ENCODE measurements around the gene KSR2.
"Not testable (repeated sequence)": the region's sequence is repeated elsewhere in the genome, so short reads cannot be mapped to it uniquely, and the experiment has no call there.

Gene KSR2

DNA sequence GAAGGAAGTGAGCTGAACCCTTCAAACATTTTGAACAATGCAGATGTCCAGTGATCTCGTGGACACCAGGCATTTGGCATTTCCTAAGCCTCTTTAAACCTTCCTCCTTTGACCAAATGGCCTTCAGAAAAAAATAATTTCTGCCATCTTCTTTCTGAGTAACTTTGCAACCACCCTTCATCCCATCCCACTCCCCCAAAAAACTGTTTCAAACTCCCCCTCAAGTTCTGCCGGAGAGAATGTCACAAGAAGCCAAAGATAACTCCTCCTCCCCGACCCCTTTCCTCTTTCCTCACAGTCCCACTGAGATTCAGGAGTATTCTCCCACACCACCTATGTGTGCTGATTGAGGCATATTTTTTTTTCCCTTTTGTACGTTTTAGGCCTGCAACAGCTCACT lies 1.7 kb downstream of the KSR2 start:
- no peak for DNase-seq

DNA sequence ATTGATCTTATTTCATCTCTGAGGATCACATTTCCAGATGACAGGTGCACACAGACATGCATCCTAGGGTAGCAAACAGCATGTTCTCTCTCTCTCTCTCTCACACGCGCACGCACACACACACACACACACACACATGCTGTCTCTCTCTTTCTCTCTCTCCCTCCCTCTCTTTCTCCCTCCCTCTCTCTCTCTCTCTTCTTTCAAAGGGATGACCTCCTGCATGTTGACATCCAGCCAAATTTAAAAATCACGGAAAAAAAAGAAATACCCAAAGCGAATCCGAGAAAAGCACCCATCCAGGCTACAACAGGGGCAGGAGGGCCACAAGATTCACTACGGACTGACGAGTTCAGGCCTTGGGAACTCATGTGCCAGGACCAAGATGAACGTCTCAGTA lies 2.3 kb downstream of the KSR2 start:
- DNase-seq: no peak

DNA sequence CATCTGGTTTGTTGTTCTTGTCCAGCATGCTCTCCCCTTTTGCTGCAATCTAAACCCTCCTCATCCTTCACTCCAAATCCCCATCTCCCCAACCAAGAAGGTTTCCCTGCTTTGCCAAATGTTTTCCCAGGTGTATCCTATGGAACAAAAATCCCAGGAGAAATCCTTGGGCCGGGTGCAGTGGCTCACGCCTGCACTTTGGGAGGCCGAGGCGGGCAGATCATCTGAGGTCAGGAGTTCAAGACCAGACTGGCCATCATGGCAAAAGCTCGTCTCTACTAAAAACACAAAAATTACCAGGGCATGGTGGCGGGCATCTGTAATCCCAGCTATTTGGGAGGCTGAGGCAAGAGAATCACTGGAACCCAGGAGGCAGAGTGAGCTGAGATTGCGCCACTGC lies 5.0 kb downstream of the KSR2 start:
- DNase-seq: no peak

- no peak for DNase-seq
Measured at GRCh38 chr12:117936722-117937484, 31.9 kb downstream of the KSR2 start.

DNA sequence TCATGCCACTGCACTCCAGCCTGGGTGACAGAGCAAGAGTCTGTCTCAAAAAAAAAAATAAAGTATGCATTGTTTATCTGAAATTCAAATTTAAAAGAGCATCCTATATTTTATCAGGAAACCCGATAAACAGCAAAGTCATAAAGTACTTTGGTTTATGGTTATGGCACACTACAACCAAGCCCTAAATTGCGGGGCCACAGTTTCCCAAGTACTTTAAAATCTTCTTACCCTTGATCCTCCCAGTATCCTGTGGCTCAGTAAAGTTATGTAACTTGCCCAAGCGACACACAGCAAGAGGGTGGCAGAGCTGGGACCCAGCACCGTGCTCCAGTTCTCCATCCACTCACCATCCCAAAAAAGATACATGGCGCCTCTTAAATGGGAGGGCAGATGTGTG lies 35.2 kb downstream of the KSR2 start:
- DNase-seq: no peak

DNA sequence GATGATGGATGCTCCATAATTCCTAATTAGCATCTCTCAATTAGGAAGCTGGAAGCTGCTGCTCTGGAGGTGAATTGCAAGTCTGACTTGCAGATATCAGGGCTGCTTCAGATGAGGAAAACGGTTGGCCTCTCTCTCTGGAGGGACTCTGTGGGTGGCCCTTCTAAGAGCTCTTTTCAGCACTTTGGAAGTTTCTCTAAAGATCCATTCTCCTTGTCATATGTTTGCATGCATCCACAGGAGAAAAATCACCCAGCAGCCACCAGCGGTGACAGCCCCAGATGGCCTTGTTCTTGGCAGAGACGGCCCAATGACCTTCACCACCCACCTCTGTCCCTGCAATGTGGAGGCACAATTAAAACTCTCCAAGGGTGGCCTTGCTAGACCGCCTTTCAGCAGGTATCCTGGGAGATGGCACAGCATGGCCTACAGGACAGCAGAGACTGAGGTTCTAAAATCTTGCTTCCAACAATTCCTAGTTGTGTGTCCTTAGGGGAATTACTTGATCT lies 42.3 kb downstream of the KSR2 start:
- no peak for DNase-seq

- DNase-seq: no peak
Measured at GRCh38 chr12:117921929-117922777, 46.6 kb downstream of the KSR2 start.

DNA sequence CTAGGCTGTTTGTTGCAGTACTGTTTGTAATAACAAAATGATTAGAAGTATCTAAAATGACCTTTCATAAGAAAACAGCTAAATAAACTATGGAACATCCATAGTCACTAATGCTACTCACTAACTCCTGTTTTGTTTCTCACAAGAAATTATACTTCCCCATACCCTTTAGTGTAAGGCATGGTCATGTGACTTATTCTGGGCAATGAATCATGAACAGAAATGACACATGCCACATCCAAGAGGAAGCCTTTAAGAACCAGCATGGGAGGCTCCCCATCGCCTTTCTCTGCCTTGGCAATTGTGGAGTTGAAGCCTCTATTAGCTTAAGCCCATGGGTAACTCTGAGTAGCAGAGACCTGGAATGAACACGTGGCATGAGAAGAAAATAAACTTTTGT lies 49.3 kb downstream of the KSR2 start:
- no peak for DNase-seq

GRCh38 chr12:117914686-117915085 lies 54.1 kb downstream of the KSR2 start:
- no peak for DNase-seq

DNA sequence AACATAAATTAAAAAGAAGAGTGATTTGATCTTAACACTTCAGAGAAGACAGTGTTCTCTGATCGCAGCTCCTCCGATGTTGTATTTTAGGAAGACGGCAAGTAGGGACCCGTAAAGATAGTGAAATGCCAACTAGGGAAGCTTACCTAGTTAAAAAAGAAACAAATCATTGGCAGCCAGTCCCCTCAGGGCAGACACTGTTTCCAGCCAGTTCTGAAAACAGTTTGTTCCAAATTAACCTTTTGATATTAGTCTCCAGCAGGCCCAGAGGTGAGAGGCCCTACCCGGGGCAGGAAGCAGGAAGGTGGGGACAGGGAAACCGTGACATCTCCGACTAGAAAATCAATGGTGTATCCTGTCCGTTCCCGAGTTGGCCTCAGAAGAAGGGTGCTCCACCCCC lies 56.0 kb downstream of the KSR2 start:
- DNase-seq: no peak

GRCh38 chr12:117908411-117908810 lies 60.4 kb downstream of the KSR2 start:
- no peak for DNase-seq

DNA sequence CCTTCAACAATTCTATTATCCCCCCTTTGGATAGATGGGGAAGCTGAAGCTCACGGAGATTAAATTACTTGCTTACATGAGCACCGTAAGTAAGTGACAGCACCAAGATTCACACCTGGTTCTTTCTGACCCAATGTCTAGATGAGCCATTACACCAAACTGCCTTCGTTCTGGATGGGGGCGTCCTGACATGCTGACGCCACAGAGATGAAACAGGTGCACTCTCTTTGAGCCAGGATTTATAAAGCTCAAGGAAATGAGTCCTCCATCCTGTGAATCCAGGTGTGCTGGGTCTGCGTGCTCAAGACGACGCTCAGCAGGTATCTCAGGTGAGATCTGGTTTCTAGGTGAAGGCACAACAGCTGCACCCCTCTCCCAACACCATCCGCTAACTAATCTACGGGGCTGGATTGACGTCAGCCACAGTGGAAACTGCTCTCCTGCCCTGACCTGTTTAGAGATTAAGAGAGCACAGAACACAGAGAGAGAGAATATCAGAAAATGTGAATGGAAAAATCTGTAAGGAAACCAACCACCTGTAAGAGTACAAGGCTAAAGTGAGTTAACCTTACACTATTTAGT lies 61.6 kb downstream of the KSR2 start:
- no peak for DNase-seq

GRCh38 chr12:117904051-117904450 lies 64.7 kb downstream of the KSR2 start:
- DNase-seq: no peak

- no peak for DNase-seq
Measured at GRCh38 chr12:117903110-117903840, 65.5 kb downstream of the KSR2 start.

- DNase-seq: no peak
Measured at GRCh38 chr12:117901631-117902030, 67.2 kb downstream of the KSR2 start.

DNA sequence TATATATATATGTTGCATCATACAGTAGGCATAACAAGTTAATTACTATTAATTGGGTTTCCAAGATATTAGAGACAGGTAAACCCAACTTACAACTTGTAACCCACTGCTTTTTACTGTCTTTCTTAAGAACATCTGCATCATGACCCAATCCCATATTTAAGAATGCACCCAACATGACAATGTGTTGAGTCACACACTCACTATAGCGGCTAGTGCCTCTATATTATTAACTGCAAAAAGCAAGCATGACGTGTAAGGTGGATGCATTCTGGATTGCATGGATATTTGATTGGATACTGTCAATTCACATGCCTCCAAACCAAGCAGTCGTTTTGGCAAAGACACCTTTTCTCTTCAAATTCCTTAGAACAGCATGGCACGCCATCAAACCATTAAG lies 68.2 kb downstream of the KSR2 start:
- DNase-seq: no peak

- DNase-seq: no peak
Measured at GRCh38 chr12:117897372-117898161, 71.2 kb downstream of the KSR2 start.

DNA sequence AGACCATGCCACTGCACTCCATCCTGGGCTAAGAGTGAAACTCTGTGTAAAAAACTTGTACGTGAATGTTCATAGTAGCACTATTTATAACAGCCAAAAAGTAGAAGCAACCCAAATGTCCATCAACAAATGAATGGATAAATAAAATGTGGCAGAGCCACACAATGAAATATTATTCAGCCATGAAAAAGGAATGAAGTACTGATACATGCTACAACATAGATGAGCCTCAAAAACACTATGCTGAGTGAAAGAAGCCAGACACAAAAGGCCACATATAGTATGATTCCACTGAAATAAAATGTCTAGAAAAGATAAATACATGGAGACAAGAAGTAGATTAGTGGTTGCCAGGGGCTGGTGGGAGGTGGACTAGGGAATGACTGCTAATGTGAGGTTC lies 72.8 kb downstream of the KSR2 start:
- no peak for DNase-seq

DNA sequence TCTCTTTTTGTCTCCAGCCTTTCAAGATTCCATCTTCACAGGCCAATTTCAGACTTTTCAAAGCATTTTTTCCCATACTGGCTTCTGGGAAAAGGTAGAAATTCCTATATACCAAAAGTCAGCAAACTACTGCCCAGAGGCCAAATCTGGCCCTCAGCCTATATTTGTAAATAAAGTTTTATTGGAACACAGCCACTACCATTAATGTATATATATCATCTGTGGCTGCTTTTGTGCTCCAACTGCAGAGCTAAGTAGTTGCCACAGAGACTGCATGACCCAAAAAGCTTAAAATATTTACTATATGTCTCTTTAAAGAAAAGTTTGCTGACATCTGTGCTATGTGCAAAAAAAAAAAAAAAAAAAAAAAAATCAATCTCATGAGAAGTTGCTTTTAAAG lies 76.3 kb downstream of the KSR2 start:
- no peak for DNase-seq

- DNase-seq: not testable (repeated sequence)
Measured at GRCh38 chr12:117891265-117891664, 77.5 kb downstream of the KSR2 start.

DNA sequence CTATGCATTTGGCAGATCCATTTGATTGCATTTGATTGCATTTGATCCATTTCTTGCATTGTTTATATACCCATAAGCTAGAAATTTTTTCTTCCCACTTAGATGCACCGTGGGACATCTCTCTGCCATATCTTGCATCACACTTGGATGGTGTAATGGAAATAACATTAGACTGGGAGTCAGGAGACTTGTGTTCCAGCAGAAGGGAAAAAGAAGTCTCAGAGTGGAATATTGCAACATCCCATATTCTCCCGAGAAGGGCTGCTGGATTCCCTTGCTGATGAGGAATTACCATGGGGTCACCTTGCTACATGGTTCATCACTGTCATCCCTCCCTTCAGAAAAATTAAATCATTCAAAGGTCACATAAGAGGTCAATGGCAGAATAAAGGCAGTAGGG lies 78.1 kb downstream of the KSR2 start:
- no peak for DNase-seq

DNA sequence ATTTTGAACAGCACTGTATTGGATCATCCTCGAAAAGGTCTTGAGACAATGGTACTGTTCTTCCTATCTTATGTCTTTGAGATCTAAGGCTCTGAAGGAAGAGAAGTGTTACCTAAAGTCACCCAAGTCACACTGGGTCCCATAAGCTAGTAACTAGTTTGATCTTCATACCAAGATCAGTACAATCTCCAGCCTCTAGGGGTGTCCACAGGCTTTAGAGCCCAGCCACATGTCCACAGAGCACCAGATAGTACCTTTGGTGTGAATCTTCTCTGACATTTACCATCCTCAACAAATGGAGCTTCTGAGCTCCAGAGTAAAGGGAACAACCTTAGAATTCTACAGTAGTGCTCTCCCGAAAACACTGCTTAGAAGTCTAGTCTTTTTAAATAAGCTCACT lies 78.7 kb downstream of the KSR2 start:
- no peak for DNase-seq
